Fibroblast of pulmonary artery (primary cell): ENCODE data around the gene SEC22B.
"Not testable (repeated sequence)": the region's sequence is repeated elsewhere in the genome, so short reads cannot be mapped to it uniquely, and the experiment has no call there.

Source experiments
- DNase-seq: peaks from one replicate; pipeline ENCODE4 v3.0.0-alpha.2; 2010; ENCODE audit warnings: low read depth
- H3K4me3 ChIP-seq: replicated peaks from 2 replicates; pipeline ENCODE4 v1.5.1; 2011; ENCODE audit warnings: low read depth, mild to moderate bottlenecking, control low read depth, low read length, moderate library complexity
- CTCF ChIP-seq: IDR thresholded peaks from 2 replicates; pipeline ENCODE4 v1.5.1; 2011; ENCODE audit warnings: mild to moderate bottlenecking, control low read depth, low read length, inconsistent platforms; ENCODE audit errors: missing control alignments

The SEC22B gene

DNA sequence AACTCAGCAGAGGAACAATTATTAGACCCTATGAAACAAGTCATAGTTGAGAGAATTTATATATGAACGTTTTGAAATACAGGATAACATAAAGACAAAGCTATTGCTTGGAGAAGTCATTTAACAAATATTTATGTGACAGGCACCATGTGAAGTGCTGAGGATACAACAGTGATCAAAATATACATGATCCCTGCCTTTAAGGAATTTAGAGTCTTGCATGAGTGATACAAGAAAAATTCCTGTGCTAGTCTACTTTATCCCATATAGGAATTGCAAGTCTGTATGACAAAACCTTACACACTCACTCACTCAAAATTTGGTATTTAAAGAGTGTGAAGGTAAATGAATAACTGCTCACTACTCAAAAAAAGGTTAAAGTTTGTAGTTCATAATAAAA, 17.8 kb downstream of the SEC22B start:
- H3K4me3 ChIP-seq, DNase-seq: not testable (repeated sequence)

GRCh38 chr1:120158086-120158485, 18.2 kb downstream of the SEC22B start:
- not testable (repeated sequence) for DNase-seq, H3K4me3 ChIP-seq

GRCh38 chr1:120150138-120150822, 26.0 kb downstream of the SEC22B start:
- DNase-seq, H3K4me3 ChIP-seq: not testable (repeated sequence)

DNA sequence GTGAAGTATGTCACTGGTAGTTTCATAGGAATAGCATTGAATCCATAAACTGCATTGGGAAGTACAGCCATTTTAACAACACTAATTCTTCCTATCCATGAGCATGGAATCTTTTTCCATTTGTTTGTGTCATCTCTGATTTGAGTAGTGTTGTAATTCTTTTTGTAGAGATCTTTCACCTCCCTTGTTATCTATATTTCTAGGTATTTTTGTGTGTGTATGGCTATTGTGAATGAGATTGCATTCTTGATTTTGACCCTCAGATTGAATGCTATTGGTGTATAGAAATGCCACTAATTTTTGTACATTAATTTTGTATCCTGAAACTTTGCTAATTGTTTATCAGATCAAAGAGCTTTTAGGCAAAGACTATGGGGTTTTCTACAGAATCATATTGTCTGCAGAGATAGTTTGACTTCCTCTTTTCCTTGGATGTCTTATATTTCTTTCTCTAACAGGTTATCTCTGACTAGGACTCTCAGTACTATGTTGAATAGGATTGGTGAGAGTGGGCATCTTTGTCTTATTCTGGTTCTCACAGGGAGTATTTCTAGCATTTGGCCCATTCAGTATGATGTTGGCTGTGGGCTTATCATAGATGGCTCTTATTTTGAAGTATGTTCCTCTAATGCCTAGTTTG, 26.8 kb downstream of the SEC22B start:
- not testable (repeated sequence) for DNase-seq, H3K4me3 ChIP-seq

GRCh38 chr1:120145806-120146205, 30.5 kb downstream of the SEC22B start:
- not testable (repeated sequence) for H3K4me3 ChIP-seq, DNase-seq
- TF ChIP-seq CTCF: peak; percentile 9

DNA sequence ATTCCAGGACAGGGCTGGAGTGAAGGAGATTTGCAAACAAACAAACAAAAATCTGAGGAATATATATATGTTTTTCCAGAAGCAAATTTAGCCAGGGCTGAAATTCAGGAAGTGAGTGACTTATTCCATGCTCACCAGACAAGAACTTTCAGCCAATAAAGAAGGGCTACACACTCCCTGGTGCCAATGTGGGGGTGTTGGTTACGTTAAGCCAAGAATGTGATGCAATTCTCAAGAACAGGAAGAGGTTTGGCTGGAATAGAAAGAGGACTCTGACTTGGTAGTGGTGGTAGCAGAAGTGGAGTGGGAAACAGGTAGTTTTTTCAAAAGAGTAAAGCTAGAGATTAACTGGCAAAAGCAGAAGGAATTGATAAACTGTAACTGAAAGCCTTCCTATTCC, 31.7 kb downstream of the SEC22B start:
- DNase-seq: peak; percentile 25
- not testable (repeated sequence) for H3K4me3 ChIP-seq

GRCh38 chr1:120144169-120144568, 32.2 kb downstream of the SEC22B start:
- DNase-seq, H3K4me3 ChIP-seq: not testable (repeated sequence)

DNA sequence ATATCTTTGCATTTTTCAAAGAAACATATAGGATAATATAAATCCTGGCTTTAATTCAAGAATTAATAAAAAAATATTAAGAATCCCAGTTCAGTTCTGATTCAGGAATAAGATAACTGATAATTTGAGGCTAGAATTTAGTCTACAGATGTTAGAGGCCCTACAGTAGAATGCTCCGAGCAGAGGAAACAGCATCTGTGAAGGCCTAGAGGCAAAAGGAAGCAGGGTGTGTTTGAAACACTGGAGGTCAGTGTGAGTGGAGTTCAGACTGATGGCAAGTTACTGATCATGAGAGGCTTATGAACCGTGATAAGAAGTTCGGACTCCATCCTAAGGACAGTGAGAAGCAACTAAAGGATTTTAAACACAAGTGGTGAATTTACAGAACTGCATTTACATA, 33.0 kb downstream of the SEC22B start:
- peak; percentile 39 for DNase-seq
- not testable (repeated sequence) for H3K4me3 ChIP-seq

DNA sequence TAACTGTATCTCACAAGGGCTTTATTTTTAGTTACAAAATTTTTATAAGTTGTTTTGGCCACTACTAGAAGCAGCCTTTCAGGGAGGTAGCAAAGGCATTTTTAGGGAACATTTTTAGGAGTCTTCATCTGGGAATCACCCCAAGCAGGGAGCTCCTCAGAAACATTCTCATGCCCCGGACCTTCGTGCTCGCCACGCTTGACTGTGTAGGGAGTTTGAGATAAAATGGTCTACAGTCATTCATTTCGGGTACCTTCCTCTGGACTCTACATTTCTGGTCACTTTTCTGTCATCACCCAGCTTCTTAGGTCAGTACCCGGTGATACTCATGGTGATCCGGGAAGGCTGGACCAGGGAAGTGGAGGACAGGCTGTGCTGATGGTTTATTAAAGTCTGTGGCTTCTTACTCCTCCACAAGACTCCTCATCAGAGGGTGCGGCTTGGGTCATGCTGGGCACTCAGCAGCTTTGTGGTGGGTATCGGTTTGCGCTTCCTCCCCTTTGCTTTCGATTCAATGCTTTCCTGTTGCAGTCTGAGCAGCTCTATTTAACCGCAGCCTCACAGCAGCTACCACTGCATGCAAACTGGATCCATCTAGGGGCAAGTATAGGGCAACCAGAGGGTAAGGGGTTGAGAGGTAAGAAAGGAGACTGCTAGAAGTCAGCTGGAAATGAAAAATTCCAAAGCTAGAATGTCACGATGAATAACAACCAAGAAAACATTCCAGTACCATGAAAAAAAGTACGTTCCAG, 33.6 kb downstream of the SEC22B start:
- DNase-seq: peak; percentile 53
- peak overlapping the region; percentile 10 for H3K4me3 ChIP-seq

- DNase-seq, H3K4me3 ChIP-seq: not testable (repeated sequence)
These were observed 34.5 kb downstream of the SEC22B start for GRCh38 chr1:120141865-120142264.

DNA sequence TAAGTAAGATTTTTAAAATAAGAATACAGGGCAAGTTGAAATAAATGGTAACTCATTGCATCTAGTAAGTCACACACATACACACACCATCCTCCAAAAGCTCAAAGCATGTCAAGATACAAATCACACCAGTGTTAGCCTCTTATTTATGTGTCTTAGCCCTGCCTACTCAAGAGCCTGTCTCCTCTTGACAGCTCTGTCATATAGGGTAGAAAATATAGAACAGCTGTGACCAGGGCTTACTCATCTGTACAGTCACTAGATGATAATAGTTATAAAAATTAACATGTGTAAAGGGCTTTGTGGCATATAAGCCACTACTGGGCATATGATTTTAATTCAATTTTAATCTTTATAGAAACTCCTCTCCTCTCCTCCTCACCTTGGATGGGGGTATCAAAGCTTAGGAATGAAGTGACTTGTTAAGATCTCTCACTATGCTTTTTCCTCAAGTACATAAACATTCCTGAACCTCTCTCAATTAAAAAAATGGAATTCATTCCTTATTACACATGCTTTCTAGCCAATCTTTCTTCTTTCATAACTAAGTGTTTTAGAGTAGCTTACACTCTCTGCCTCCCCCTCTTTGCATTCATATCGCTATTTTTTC, 35.6 kb downstream of the SEC22B start:
- not testable (repeated sequence) for DNase-seq

DNA sequence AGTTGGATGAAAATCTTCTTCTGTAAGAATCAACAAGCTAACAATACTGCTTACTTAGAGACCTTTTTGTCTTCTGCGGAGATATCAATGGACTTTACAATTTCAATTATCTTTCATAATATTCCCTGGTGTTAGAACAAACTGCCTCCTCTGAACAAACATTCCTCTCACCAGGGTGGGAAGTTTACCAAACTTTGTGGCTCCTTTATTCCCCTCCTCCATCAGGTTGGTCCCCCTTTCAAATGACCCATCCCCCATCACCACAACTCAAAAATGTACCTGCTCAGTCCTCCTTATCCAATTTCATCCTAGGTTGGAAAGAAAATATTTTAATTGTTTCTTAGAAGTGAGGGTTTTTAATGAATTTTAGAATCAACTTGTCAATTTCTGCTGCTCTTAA, 40.2 kb downstream of the SEC22B start:
- H3K4me3 ChIP-seq, DNase-seq: not testable (repeated sequence)

More for the DNA sequence above, 35.6 kb downstream of the SEC22B start:
- not testable (repeated sequence) for H3K4me3 ChIP-seq

- not testable (repeated sequence) for H3K4me3 ChIP-seq, DNase-seq
These were observed 42.4 kb downstream of the SEC22B start for GRCh38 chr1:120133928-120134325.
